ENCODE data around the gene ADAM22. TPM values are rescaled to one million over a fixed set of nuclear protein-coding genes. Genes with fewer than 3 reads are reported as not detected.

Gene ADAM22
- total RNA-seq, 1 experiment from 2014 or later, result 7.1 TPM

- no peak for DNase-seq (ENCODE audit: low spot score)
- Histone ChIP-seq H3K36me3 (ENCODE audit: insufficient read depth, low read length, poor library complexity, severe bottlenecking) (no peaks in the 10 kb centered on the region), H3K27me3 (replicated peaks; ENCODE audit: insufficient read depth, low read depth, low read length, poor library complexity) (no peaks in the 10 kb centered on the region), H3K27ac (ENCODE audit: low read depth, low read length, poor library complexity, severe bottlenecking) (no peak overlapping the region), H3K4me1 (ENCODE audit: insufficient read depth, low read length, poor library complexity, severe bottlenecking) (no peaks in the 10 kb centered on the region), H3K4me3 (ENCODE audit: low read depth, low read length, poor library complexity, severe bottlenecking) (no peak overlapping the region), H3K9me3 (ENCODE audit: low read depth, low read length, poor library complexity, severe bottlenecking) (no peaks in the 10 kb centered on the region)
- TF ChIP-seq CTCF (conservative IDR thresholded peaks at IDR 0.05; ENCODE audit: low read depth, low read length) (no peak), EZH2 (IDR thresholded peaks at IDR 0.05; ENCODE audit: borderline replicate concordance, low read depth, low read length, poor library complexity, severe bottlenecking) (no peak)
- ChIA-PET CTCF (no interaction called here), POLR2A (ENCODE audit: low non-redundant PET) (no interaction called here)
- intact Hi-C loops (cut with micrococcal nuclease; ENCODE audit: unreplicated experiment), result no loop called here
- no TSS peak for BruUV-seq (replicated peaks)
These were observed 250.8 kb downstream of the ADAM22 start for GRCh38 chr7:88184848-88185304.

GRCh38 chr7:88185650-88186049 lies 251.6 kb downstream of the ADAM22 start:
- ChIA-PET CTCF (no interaction called here), POLR2A (ENCODE audit: low non-redundant PET) (no interaction called here)
- no peaks in the 10 kb centered on the region for H3K9me3 ChIP-seq (ENCODE audit: low read depth, low read length, poor library complexity, severe bottlenecking)
- H3K36me3 ChIP-seq (ENCODE audit: insufficient read depth, low read length, poor library complexity, severe bottlenecking), result no peaks in the 10 kb centered on the region
- H3K4me3 ChIP-seq (ENCODE audit: low read depth, low read length, poor library complexity, severe bottlenecking), result no peak overlapping the region
- no peak for DNase-seq (ENCODE audit: low spot score)
- no peaks in the 10 kb centered on the region for H3K27me3 ChIP-seq (replicated peaks; ENCODE audit: insufficient read depth, low read depth, low read length, poor library complexity)
- no TSS peak for BruUV-seq (replicated peaks)
- no peak for TF ChIP-seq CTCF (conservative IDR thresholded peaks at IDR 0.05; ENCODE audit: low read depth, low read length)
- TF ChIP-seq EZH2 (IDR thresholded peaks at IDR 0.05; ENCODE audit: borderline replicate concordance, low read depth, low read length, poor library complexity, severe bottlenecking), result no peak
- intact Hi-C loops (cut with micrococcal nuclease; ENCODE audit: unreplicated experiment), result no loop called here
- no peaks in the 10 kb centered on the region for H3K4me1 ChIP-seq (ENCODE audit: insufficient read depth, low read length, poor library complexity, severe bottlenecking)
- no peak overlapping the region for H3K27ac ChIP-seq (ENCODE audit: low read depth, low read length, poor library complexity, severe bottlenecking)

GRCh38 chr7:88191911-88192310 lies 257.9 kb downstream of the ADAM22 start:
- Histone ChIP-seq H3K4me1 (ENCODE audit: insufficient read depth, low read length, poor library complexity, severe bottlenecking) (no peaks in the 10 kb centered on the region), H3K4me3 (ENCODE audit: low read depth, low read length, poor library complexity, severe bottlenecking) (no peak overlapping the region), H3K9me3 (ENCODE audit: low read depth, low read length, poor library complexity, severe bottlenecking) (no peaks in the 10 kb centered on the region), H3K36me3 (ENCODE audit: insufficient read depth, low read length, poor library complexity, severe bottlenecking) (no peaks in the 10 kb centered on the region), H3K27ac (ENCODE audit: low read depth, low read length, poor library complexity, severe bottlenecking) (no peak overlapping the region), H3K27me3 (replicated peaks; ENCODE audit: insufficient read depth, low read depth, low read length, poor library complexity) (no peaks in the 10 kb centered on the region)
- POLR2A ChIA-PET (ENCODE audit: low non-redundant PET), result no interaction called here
- intact Hi-C loops (cut with micrococcal nuclease; ENCODE audit: unreplicated experiment), result no loop called here
- CTCF ChIA-PET, result no interaction called here
- TF ChIP-seq CTCF (conservative IDR thresholded peaks at IDR 0.05; ENCODE audit: low read depth, low read length), result no peak
- no peak for TF ChIP-seq EZH2 (IDR thresholded peaks at IDR 0.05; ENCODE audit: borderline replicate concordance, low read depth, low read length, poor library complexity, severe bottlenecking)
- BruUV-seq (replicated peaks), result no TSS peak
- DNase-seq (ENCODE audit: low spot score), result no peak

Data from A673 (cell line).